ENCODE measurements around the gene SLC16A4. TPM values are rescaled to one million over a fixed set of nuclear protein-coding genes. Genes with fewer than 3 reads are reported as not detected.

Gene SLC16A4
- total and polyA plus RNA-seq, 2 donors (not counting 1 experiment from before 2014, with no cell fraction given) = 0.39 to 2.6 TPM

DNA sequence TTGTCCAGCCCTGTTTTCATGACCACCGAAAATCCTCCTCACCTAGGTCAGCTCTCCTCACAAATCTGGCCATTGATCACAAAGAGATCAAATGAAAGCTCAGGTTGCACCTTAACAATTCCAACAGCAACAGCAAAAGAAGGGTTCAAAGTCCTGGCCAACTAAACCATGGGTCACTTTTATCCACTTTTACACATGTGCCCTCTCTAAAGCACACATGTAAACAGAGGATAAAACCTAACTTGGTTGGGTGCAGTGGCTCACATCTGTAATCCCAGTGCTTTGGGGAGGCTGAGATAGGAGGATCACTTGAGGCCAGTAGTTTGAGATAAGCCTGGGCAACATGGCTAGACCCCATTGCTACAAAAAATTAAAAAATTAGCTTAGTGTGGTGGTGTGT is 55.6 kb downstream of the SLC16A4 start:
- Mint-ChIP-seq H3K27ac (no peak overlapping the region), H3K4me1 (peaks cover 15% of the 10 kb centered on the region), H3K9me3 (ENCODE audit: insufficient read depth) (no peaks in the 10 kb centered on the region), H3K4me3 (no peak overlapping the region), H3K27me3 (no peaks in the 10 kb centered on the region)
- TF ChIP-seq EZH2 (IDR thresholded peaks at IDR 0.05; ENCODE audit: borderline replicate concordance, insufficient read depth, low read depth, low read length, poor library complexity, severe bottlenecking) = no peak
- TF ChIP-seq, protein P1, sequence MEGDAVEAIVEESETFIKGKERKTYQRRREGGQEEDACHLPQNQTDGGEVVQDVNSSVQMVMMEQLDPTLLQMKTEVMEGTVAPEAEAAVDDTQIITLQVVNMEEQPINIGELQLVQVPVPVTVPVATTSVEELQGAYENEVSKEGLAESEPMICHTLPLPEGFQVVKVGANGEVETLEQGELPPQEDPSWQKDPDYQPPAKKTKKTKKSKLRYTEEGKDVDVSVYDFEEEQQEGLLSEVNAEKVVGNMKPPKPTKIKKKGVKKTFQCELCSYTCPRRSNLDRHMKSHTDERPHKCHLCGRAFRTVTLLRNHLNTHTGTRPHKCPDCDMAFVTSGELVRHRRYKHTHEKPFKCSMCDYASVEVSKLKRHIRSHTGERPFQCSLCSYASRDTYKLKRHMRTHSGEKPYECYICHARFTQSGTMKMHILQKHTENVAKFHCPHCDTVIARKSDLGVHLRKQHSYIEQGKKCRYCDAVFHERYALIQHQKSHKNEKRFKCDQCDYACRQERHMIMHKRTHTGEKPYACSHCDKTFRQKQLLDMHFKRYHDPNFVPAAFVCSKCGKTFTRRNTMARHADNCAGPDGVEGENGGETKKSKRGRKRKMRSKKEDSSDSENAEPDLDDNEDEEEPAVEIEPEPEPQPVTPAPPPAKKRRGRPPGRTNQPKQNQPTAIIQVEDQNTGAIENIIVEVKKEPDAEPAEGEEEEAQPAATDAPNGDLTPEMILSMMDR (IDR thresholded peaks at IDR 0.05) = no peak
- H3K9me3 ChIP-seq (ENCODE audit: control extremely low read depth in 1 of 3, control insufficient read depth in 2 of 3, insufficient read depth in 1 of 3, low read length in 2 of 3) = no peaks in the 10 kb centered on the region
- 93% methylated on average over 1 of the region's 1 CpG for WGBS (ENCODE audit: insufficient coverage)
- no peak for DNase-seq
- peaks cover 5% of the 10 kb centered on the region for H4K20me1 ChIP-seq (ENCODE audit: control insufficient read depth, insufficient read depth, low read length, poor library complexity, severe bottlenecking)
- H3K27me3 ChIP-seq (replicated peaks in 1 of 4; ENCODE audit: control extremely low read depth in 1 of 4, control insufficient read depth in 3 of 4, insufficient read depth in 4 of 4, low read length in 3 of 4) = no peaks in the 10 kb centered on the region
- peaks cover 24% of the 10 kb centered on the region for H3K79me2 ChIP-seq (ENCODE audit: control insufficient read depth, insufficient read depth, low read length)
- ATAC-seq (ENCODE audit: low read depth) = no peak
- no peak overlapping the region for H3K4me3 ChIP-seq (ENCODE audit: control extremely low read depth in 1 of 5, extremely low read depth in 1 of 5, insufficient read depth in 1 of 5, low read depth in 2 of 5, low read length in 4 of 5)
- no peak overlapping the region for H3K9ac ChIP-seq (ENCODE audit: low read length)
- H3K4me2 ChIP-seq (replicated peaks; ENCODE audit: low read depth, low read length, poor library complexity, severe bottlenecking) = no peak overlapping the region
- H2AFZ ChIP-seq (ENCODE audit: insufficient read depth, low read depth, low read length, poor library complexity, severe bottlenecking) = no peak overlapping the region
- intact Hi-C loops (cut with micrococcal nuclease) = loop anchor here (10.0 kb wide), 1 partner anchor 540 kb away; the partner anchor contains the start of gene CD53
- no peak overlapping the region for H3K27ac ChIP-seq (ENCODE audit: low read length in 2 of 2)
- ChIA-PET POLR2A (no interaction called here), CTCF (interaction anchor here (2.3 to 11.8 kb wide), 8 partner anchors 22 to 160 kb away, joined by 6 to 257 read pairs (median 50); partner anchors contain the start of genes KCNC4 and LAMTOR5)
- no peaks in the 10 kb centered on the region for H3K36me3 ChIP-seq (replicated peaks in 1 of 2; ENCODE audit: control extremely low read depth in 1 of 2, control insufficient read depth in 1 of 2, extremely low read depth in 1 of 2, insufficient read depth in 2 of 2, low read length in 1 of 2)
- peaks cover 7 to 14% of the 10 kb centered on the region in 2 donors for H3K4me1 ChIP-seq (ENCODE audit: control insufficient read depth in 2 of 2, insufficient read depth in 2 of 2, low read length in 2 of 2)

DNA sequence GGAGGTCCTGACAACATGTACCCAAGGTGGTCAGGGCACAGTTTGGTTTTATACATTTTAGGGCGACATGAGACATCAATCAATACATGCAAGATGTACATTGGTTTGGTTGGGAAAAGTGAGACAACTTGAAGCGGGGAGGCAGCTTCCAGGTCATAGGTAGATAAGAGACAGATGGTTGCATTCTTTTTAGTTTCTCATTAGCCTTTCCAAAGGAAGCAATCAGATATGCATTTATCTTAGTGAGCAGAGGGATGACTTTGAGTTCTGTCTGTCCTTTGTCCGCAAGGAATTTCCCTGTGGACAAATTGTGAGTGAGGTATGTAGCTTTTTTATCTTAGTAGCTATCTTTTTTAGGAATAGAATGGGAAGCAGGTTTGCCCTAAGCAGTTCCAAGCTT is 62.1 kb downstream of the SLC16A4 start:
- no peaks in the 10 kb centered on the region for H3K36me3 ChIP-seq (replicated peaks in 1 of 2; ENCODE audit: control extremely low read depth in 1 of 2, control insufficient read depth in 1 of 2, extremely low read depth in 1 of 2, insufficient read depth in 2 of 2, low read length in 1 of 2)
- 79% methylated on average over 3 of the region's 3 CpGs for WGBS (ENCODE audit: insufficient coverage)
- H4K20me1 ChIP-seq (ENCODE audit: control insufficient read depth, insufficient read depth, low read length, poor library complexity, severe bottlenecking) = no peaks in the 10 kb centered on the region
- no peaks in the 10 kb centered on the region for H3K27me3 ChIP-seq (replicated peaks in 1 of 4; ENCODE audit: control extremely low read depth in 1 of 4, control insufficient read depth in 3 of 4, insufficient read depth in 4 of 4, low read length in 3 of 4)
- no peaks in the 10 kb centered on the region for H3K27me3 Mint-ChIP-seq
- CTCF ChIA-PET = interaction anchor here (1.1 to 3.1 kb wide), 6 partner anchors 9 to 167 kb away, joined by 3 to 9 read pairs (median 6); no protein-coding TSS in a partner anchor
- no peak overlapping the region for H3K4me3 Mint-ChIP-seq
- no peak overlapping the region for H3K4me3 ChIP-seq (ENCODE audit: control extremely low read depth in 1 of 5, extremely low read depth in 1 of 5, insufficient read depth in 1 of 5, low read depth in 2 of 5, low read length in 4 of 5)
- no peaks in the 10 kb centered on the region for H3K4me1 Mint-ChIP-seq
- no peak for TF ChIP-seq EZH2 (IDR thresholded peaks at IDR 0.05; ENCODE audit: borderline replicate concordance, insufficient read depth, low read depth, low read length, poor library complexity, severe bottlenecking)
- TF ChIP-seq, protein P1 (IDR thresholded peaks at IDR 0.05) = no peak
- no peak overlapping the region for H3K27ac ChIP-seq (ENCODE audit: low read length in 2 of 2)
- no peak overlapping the region for H3K27ac Mint-ChIP-seq
- DNase-seq (no peak), ATAC-seq (ENCODE audit: low read depth) (no peak)
- H3K9me3 Mint-ChIP-seq (ENCODE audit: insufficient read depth) = no peaks in the 10 kb centered on the region
- no peak overlapping the region for H3K9ac ChIP-seq (ENCODE audit: low read length)
- peaks cover 4% of the 10 kb centered on the region for H3K79me2 ChIP-seq (ENCODE audit: control insufficient read depth, insufficient read depth, low read length)
- intact Hi-C loops (cut with micrococcal nuclease) = no loop called here
- H2AFZ ChIP-seq (ENCODE audit: insufficient read depth, low read depth, low read length, poor library complexity, severe bottlenecking) = no peak overlapping the region
- no peaks in the 10 kb centered on the region for H3K9me3 ChIP-seq (ENCODE audit: control extremely low read depth in 1 of 3, control insufficient read depth in 2 of 3, insufficient read depth in 1 of 3, low read length in 2 of 3)
- POLR2A ChIA-PET = interaction anchor here (0.8 kb wide), 1 partner anchor 9 kb away, joined by 3 read pairs; no protein-coding TSS in a partner anchor
- no peaks in the 10 kb centered on the region for H3K4me1 ChIP-seq (ENCODE audit: control insufficient read depth in 2 of 2, insufficient read depth in 2 of 2, low read length in 2 of 2)
- no peak overlapping the region for H3K4me2 ChIP-seq (replicated peaks; ENCODE audit: low read depth, low read length, poor library complexity, severe bottlenecking)
